ENCODE results near the gene THAP5.

THAP5 gene

DNA sequence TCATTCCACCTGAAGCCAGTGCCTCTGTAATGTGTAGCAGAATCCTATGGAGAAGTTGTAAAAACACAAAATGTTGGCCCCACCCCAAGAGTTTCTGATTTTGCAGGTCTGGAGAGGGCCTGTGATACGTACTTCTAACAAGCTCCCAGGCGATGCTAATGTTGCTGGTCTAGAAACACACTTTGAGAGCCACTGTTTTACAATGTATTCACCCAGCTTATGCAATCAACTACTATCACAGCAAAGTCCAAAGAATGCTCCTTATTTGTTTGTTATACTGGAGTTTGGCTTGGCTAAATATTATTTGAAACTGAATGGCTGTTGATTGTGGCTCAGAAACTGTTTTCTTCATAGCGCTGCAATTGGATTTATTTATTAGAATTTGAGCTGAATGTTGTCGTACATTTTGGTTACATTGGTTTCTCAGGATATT is 44.5 kb upstream of the THAP5 start:
- H3K27me3 ChIP-seq (ENCODE audit: insufficient read depth, low read length), result no peaks in the 10 kb centered on the region
- H3F3A ChIP-seq (ENCODE audit: insufficient read depth, low read length), result no peaks in the 10 kb centered on the region
- no peak overlapping the region for H3K4me2 ChIP-seq (ENCODE audit: low read length)
- no peaks in the 10 kb centered on the region for H3K9me2 ChIP-seq (ENCODE audit: low read depth, low read length)
- H2AFZ ChIP-seq (ENCODE audit: low read length), result no peak overlapping the region
- H4K20me1 ChIP-seq (ENCODE audit: insufficient read depth, low read length), result no peaks in the 10 kb centered on the region
- H3K4me1 ChIP-seq (ENCODE audit: insufficient read depth, low read length, severe bottlenecking), result no peaks in the 10 kb centered on the region
- H3K79me2 ChIP-seq (ENCODE audit: insufficient read depth, low read length), result no peaks in the 10 kb centered on the region
- no peak overlapping the region for H3K9ac ChIP-seq (ENCODE audit: low read length)
- H3K9me3 ChIP-seq (ENCODE audit: low read length), result no peaks in the 10 kb centered on the region
- H3K36me3 ChIP-seq (ENCODE audit: insufficient read depth, low read length), result no peaks in the 10 kb centered on the region
- TF ChIP-seq, protein P1, sequence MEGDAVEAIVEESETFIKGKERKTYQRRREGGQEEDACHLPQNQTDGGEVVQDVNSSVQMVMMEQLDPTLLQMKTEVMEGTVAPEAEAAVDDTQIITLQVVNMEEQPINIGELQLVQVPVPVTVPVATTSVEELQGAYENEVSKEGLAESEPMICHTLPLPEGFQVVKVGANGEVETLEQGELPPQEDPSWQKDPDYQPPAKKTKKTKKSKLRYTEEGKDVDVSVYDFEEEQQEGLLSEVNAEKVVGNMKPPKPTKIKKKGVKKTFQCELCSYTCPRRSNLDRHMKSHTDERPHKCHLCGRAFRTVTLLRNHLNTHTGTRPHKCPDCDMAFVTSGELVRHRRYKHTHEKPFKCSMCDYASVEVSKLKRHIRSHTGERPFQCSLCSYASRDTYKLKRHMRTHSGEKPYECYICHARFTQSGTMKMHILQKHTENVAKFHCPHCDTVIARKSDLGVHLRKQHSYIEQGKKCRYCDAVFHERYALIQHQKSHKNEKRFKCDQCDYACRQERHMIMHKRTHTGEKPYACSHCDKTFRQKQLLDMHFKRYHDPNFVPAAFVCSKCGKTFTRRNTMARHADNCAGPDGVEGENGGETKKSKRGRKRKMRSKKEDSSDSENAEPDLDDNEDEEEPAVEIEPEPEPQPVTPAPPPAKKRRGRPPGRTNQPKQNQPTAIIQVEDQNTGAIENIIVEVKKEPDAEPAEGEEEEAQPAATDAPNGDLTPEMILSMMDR (IDR thresholded peaks at IDR 0.05; ENCODE audit: low read length), result no peak
- no peak for TF ChIP-seq EZH2 (IDR thresholded peaks at IDR 0.05; ENCODE audit: borderline replicate concordance, low read length)
- H3K4me3 ChIP-seq (ENCODE audit: low read depth, low read length, poor library complexity, severe bottlenecking), result no peak overlapping the region
- no peak overlapping the region for H3K27ac ChIP-seq (ENCODE audit: low read depth, low read length, poor library complexity, severe bottlenecking)

DNA sequence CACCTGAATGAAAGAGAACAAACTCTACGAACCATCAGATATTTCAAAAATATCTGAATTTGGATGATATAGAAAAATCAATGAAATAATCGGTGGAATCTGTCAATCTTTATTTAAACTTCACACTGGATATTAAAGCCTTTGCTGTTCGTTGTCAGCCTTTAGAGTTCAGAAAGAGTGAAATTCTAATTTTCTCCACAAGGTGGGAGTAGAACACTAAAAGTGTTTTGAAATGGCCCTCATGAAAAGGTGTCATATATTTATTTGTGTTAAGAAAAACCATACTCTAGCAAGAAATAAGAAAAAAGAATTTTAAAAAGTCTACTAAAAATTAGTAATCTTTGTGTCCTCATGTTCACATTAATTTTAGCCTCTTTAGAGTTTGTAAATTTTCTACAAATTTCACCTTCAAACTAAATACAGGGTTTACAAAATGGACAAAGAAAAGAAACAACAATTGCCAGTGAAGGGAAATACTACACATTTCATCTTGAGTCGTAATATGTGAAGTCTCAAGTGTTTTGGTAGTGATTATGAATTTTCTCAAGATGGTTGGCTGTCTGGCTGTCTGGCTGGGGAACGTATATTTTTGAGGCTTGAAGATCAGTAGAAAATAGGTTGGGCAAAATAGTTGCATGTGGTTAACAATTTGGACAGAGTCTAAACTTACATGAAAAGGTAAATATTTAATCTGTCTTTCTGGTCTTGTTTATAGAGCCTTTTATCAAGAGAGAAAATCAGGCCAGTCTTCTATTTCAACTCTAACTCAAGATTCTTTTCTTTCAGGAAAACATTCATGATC is 43.8 kb upstream of the THAP5 start:
- Histone ChIP-seq H3K9ac (ENCODE audit: low read length) (no peak overlapping the region), H3K27ac (ENCODE audit: low read depth, low read length, poor library complexity, severe bottlenecking) (no peak overlapping the region), H3K79me2 (ENCODE audit: insufficient read depth, low read length) (no peaks in the 10 kb centered on the region), H2AFZ (ENCODE audit: low read length) (no peak overlapping the region), H3K9me3 (ENCODE audit: low read length) (no peaks in the 10 kb centered on the region), H4K20me1 (ENCODE audit: insufficient read depth, low read length) (no peaks in the 10 kb centered on the region), H3K4me2 (ENCODE audit: low read length) (no peak overlapping the region), H3K36me3 (ENCODE audit: insufficient read depth, low read length) (no peaks in the 10 kb centered on the region), H3K27me3 (ENCODE audit: insufficient read depth, low read length) (no peaks in the 10 kb centered on the region), H3K9me2 (ENCODE audit: low read depth, low read length) (no peaks in the 10 kb centered on the region), H3F3A (ENCODE audit: insufficient read depth, low read length) (no peaks in the 10 kb centered on the region), H3K4me1 (ENCODE audit: insufficient read depth, low read length, severe bottlenecking) (no peaks in the 10 kb centered on the region), H3K4me3 (ENCODE audit: low read depth, low read length, poor library complexity, severe bottlenecking) (no peak overlapping the region)
- TF ChIP-seq EZH2 (IDR thresholded peaks at IDR 0.05; ENCODE audit: borderline replicate concordance, low read length), result no peak
- TF ChIP-seq, protein P1 (IDR thresholded peaks at IDR 0.05; ENCODE audit: low read length), result peak; percentile 83

DNA sequence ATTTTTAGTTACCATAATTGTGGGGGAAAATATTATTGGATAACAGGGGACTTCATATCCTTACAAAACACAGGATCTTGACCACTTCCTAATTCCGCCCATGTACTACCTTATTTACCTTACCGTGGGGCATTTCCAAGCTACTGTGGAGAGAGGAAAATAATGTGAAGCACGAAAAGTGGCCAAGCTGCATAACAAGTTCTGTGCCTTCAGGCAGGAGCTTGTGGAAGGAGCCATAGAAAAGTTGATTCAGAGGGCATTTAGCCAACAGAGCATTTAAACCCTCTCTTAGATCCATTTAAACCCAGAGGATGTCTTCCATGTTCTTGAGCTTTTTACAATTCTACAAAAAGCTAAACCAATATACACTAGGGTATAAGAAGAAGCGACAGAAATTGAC is 41.8 kb upstream of the THAP5 start:
- Histone ChIP-seq H3K4me1 (ENCODE audit: insufficient read depth, low read length, severe bottlenecking) (no peaks in the 10 kb centered on the region), H3K9me2 (ENCODE audit: low read depth, low read length) (no peaks in the 10 kb centered on the region), H3K9me3 (ENCODE audit: low read length) (no peaks in the 10 kb centered on the region), H3F3A (ENCODE audit: insufficient read depth, low read length) (no peaks in the 10 kb centered on the region), H4K20me1 (ENCODE audit: insufficient read depth, low read length) (no peaks in the 10 kb centered on the region), H3K4me3 (ENCODE audit: low read depth, low read length, poor library complexity, severe bottlenecking) (no peak overlapping the region), H2AFZ (ENCODE audit: low read length) (no peak overlapping the region), H3K36me3 (ENCODE audit: insufficient read depth, low read length) (no peaks in the 10 kb centered on the region), H3K4me2 (ENCODE audit: low read length) (no peak overlapping the region), H3K27ac (ENCODE audit: low read depth, low read length, poor library complexity, severe bottlenecking) (no peak overlapping the region), H3K27me3 (ENCODE audit: insufficient read depth, low read length) (no peaks in the 10 kb centered on the region), H3K79me2 (ENCODE audit: insufficient read depth, low read length) (no peaks in the 10 kb centered on the region), H3K9ac (ENCODE audit: low read length) (no peak overlapping the region)
- no peak for TF ChIP-seq EZH2 (IDR thresholded peaks at IDR 0.05; ENCODE audit: borderline replicate concordance, low read length)
- TF ChIP-seq, protein P1 (IDR thresholded peaks at IDR 0.05; ENCODE audit: low read length), result no peak
